T-cell (primary cell): Measurements from ENCODE around the gene RSU1. TPM values are rescaled to one million over a fixed set of nuclear protein-coding genes. Genes with fewer than 3 reads are reported as not detected.

ENCODE experiments used
- ATAC-seq, 4 experiments: fragments of 200-7000 bp in 3 of 4; fragments of 150-1000 bp in 1 of 4; cut with Tn5 transposase; replicated peaks in 1 of 4; 1 replicate in 3 of 4; 2 replicates in 1 of 4; pipeline ENCODE4 v1.10.0; 2021; ENCODE audit warnings: moderate library complexity in 3 of 4, mild to moderate bottlenecking in 2 of 4, moderate number of reproducible peaks in 1 of 4
- CTCF ChIA-PET, 2 donors: fragments of 300-600 bp; sonication (Branson Sonifier 250); formaldehyde crosslinking; loops; one replicate each; lab custom pipeline; 2022; ENCODE audit warnings: antibody characterized with exemption in 2 of 2; lab: Charles Lee
- POLR2A ChIA-PET, 2 donors: fragments of 300-600 bp; sonication (Branson Sonifier 250); formaldehyde crosslinking; loops; one replicate each; lab custom pipeline; 2022; ENCODE audit warnings: antibody characterized with exemption in 2 of 2; lab: Charles Lee
- DNase-seq, 35 experiments: peaks; one replicate each; pipeline versions ENCODE4 v3.0.0 to v3.0.0-alpha.2; 2013 to 2023
- H3K27ac ChIP-seq: one replicate; pipeline ENCODE4 v1.5.1; 2013; ENCODE audit warnings: low read length
- H3K27me3 ChIP-seq, 2 experiments: replicated peaks in 1 of 2; 1 replicate in 1 of 2; 2 replicates in 1 of 2; pipeline versions ENCODE4 v1.6.1 to v1.7.0; 2013; ENCODE audit warnings: low read length in 1 of 2, mixed read lengths in 1 of 2; ENCODE audit not compliant: control insufficient read depth in 2 of 2, insufficient read depth in 2 of 2; ENCODE audit errors: extremely low read depth in 1 of 2
- H3K36me3 ChIP-seq, 2 donors: 1 replicate in 1 of 2; 2 replicates in 1 of 2; pipeline versions ENCODE4 v1.6.1 to v1.7.0; 2013; ENCODE audit warnings: low read length in 1 of 2; ENCODE audit not compliant: control insufficient read depth in 2 of 2, insufficient read depth in 1 of 2; ENCODE audit errors: extremely low read depth in 1 of 2
- H3K4me1 ChIP-seq, 2 experiments: 1 replicate in 1 of 2; 2 replicates in 1 of 2; pipeline versions ENCODE4 v1.6.1 to v1.7.0; 2013; ENCODE audit warnings: low read length in 2 of 2, mixed read lengths in 1 of 2; ENCODE audit not compliant: insufficient read depth in 2 of 2, control insufficient read depth in 1 of 2; ENCODE audit errors: extremely low read depth in 1 of 2
- H3K4me3 ChIP-seq, 2 donors: 1 replicate in 1 of 2; 2 replicates in 1 of 2; pipeline versions ENCODE4 v1.5.1 to v1.7.0; 2013; ENCODE audit warnings: mild to moderate bottlenecking in 2 of 2, low read length in 1 of 2, moderate library complexity in 1 of 2; ENCODE audit not compliant: control insufficient read depth in 1 of 2; ENCODE audit errors: extremely low read depth in 1 of 2
- H3K9me3 ChIP-seq: 2 replicates; pipeline ENCODE4 v1.7.0; 2013
- H3K27ac Mint-ChIP-seq, 2 donors: one replicate each; pipeline ENCODE4 v1.8.0; 2020 to 2021; ENCODE audit warnings: mild to moderate bottlenecking in 2 of 2, mixed read lengths in 2 of 2
- H3K27me3 Mint-ChIP-seq, 2 donors: one replicate each; pipeline ENCODE4 v1.8.0; 2021 to 2022; ENCODE audit warnings: mixed read lengths in 2 of 2
- H3K36me3 Mint-ChIP-seq: one replicate; pipeline ENCODE4 v1.8.0; 2021; ENCODE audit warnings: mixed read lengths
- H3K4me1 Mint-ChIP-seq, 3 donors: one replicate each; pipeline ENCODE4 v1.8.0; 2020 to 2022; ENCODE audit warnings: mixed read lengths in 3 of 3, mild to moderate bottlenecking in 1 of 3
- H3K4me3 Mint-ChIP-seq, 3 donors: one replicate each; pipeline ENCODE4 v1.8.0; 2020 to 2022; ENCODE audit warnings: mild to moderate bottlenecking in 3 of 3, mixed read lengths in 3 of 3, moderate library complexity in 3 of 3
- H3K9me3 Mint-ChIP-seq, 3 donors: one replicate each; pipeline ENCODE4 v1.8.0; 2020 to 2022; ENCODE audit warnings: mixed read lengths in 3 of 3
- WGBS: methylation state at CpG from one replicate; pipeline ENCODE4 v1.1.5; 2013; ENCODE audit warnings: missing lambda C conversion rate; ENCODE audit not compliant: insufficient coverage; 5-methylcytosine and 5-hydroxymethylcytosine counted together
- total RNA-seq, 35 experiments: library from RNA in 6 of 35; stranded (reverse) in 6 of 35; fragments of 120-200 nt in 1 of 35; gene quantifications; one replicate each; pipeline versions ENCODE4 v1.2.1 to v1.2.4 and lab custom pipeline; 2013 to 2026

Gene RSU1
- total RNA-seq, 5 donors from 2014 or later (not counting 1 experiment from before 2014, with no cell fraction given), result 49.5 to 60.4 (median 58.1) TPM

GRCh38 chr10:16803464-16803863 is 13.8 kb downstream of the RSU1 start:
- no peak overlapping the region for H3K4me3 Mint-ChIP-seq
- CTCF ChIA-PET, result no interaction called here
- no peaks in the 10 kb centered on the region for H3K36me3 ChIP-seq
- H3K4me1 ChIP-seq, result no peaks in the 10 kb centered on the region
- ATAC-seq (no peak), DNase-seq (no peak)
- H3K36me3 Mint-ChIP-seq, result peaks cover 34% of the 10 kb centered on the region
- H3K27ac ChIP-seq, result no peak overlapping the region
- H3K4me1 Mint-ChIP-seq, result peaks cover 43 to 53% (median 45%) of the 10 kb centered on the region in 3 donors
- POLR2A ChIA-PET, result no interaction called here
- no peaks in the 10 kb centered on the region for H3K27me3 Mint-ChIP-seq
- no peak overlapping the region for H3K27ac Mint-ChIP-seq
- whole genome bisulfite sequencing, result no CpG with 5 or more reads among the region's 2 CpGs
- no peak overlapping the region for H3K4me3 ChIP-seq
- peaks cover 0 to 3% (median 0%) of the 10 kb centered on the region in 3 donors for H3K9me3 Mint-ChIP-seq
- H3K27me3 ChIP-seq, result no peaks in the 10 kb centered on the region
- no peaks in the 10 kb centered on the region for H3K9me3 ChIP-seq

GRCh38 chr10:16799621-16800020 is 17.6 kb downstream of the RSU1 start:
- WGBS, result no CpG with 5 or more reads among the region's 8 CpGs
- H3K9me3 Mint-ChIP-seq, result peaks cover 0 to 2% (median 0%) of the 10 kb centered on the region in 3 donors
- ATAC-seq (no peak), DNase-seq (no peak)
- H3K4me3 Mint-ChIP-seq, result no peak overlapping the region
- Histone ChIP-seq H3K4me1 (no peaks in the 10 kb centered on the region), H3K4me3 (no peak overlapping the region), H3K27ac (no peak overlapping the region), H3K9me3 (no peaks in the 10 kb centered on the region), H3K27me3 (no peaks in the 10 kb centered on the region), H3K36me3 (no peaks in the 10 kb centered on the region)
- H3K4me1 Mint-ChIP-seq, result peaks cover 51 to 70% (median 65%) of the 10 kb centered on the region in 3 donors
- H3K36me3 Mint-ChIP-seq, result peaks cover 38% of the 10 kb centered on the region
- POLR2A ChIA-PET, result no interaction called here
- CTCF ChIA-PET, result interaction anchor here in 1 of 2 donors (0.6 to 0.8 kb wide), 2 partner anchors 464 to 851 kb away, joined by 3 to 4 read pairs; no protein-coding TSS in a partner anchor
- H3K27ac Mint-ChIP-seq, result no peak overlapping the region
- no peaks in the 10 kb centered on the region for H3K27me3 Mint-ChIP-seq

- Histone ChIP-seq H3K27ac (no peak overlapping the region), H3K9me3 (no peaks in the 10 kb centered on the region), H3K36me3 (peaks cover 0 to 3% of the 10 kb centered on the region in 2 donors), H3K4me3 (no peak overlapping the region), H3K27me3 (no peaks in the 10 kb centered on the region), H3K4me1 (no peaks in the 10 kb centered on the region)
- WGBS, result 100% methylated on average over 3 of the region's 5 CpGs
- H3K4me1 Mint-ChIP-seq, result peaks cover 45 to 65% (median 55%) of the 10 kb centered on the region in 3 donors
- CTCF ChIA-PET, result interaction anchor here in 1 of 2 donors (0.5 kb wide), 1 partner anchor 31 kb away, joined by 3 read pairs; no protein-coding TSS in a partner anchor
- no peaks in the 10 kb centered on the region for H3K9me3 Mint-ChIP-seq
- H3K4me3 Mint-ChIP-seq, result no peak overlapping the region
- no peak overlapping the region for H3K27ac Mint-ChIP-seq
- H3K27me3 Mint-ChIP-seq, result no peaks in the 10 kb centered on the region
- H3K36me3 Mint-ChIP-seq, result peaks cover 40% of the 10 kb centered on the region
- DNase-seq, result no peak
- ATAC-seq, result no peak
- POLR2A ChIA-PET, result no interaction called here
These were observed 18.7 kb downstream of the RSU1 start for GRCh38 chr10:16798571-16798970.

- DNase-seq (no peak), ATAC-seq (no peak)
- Mint-ChIP-seq H3K4me3 (no peak overlapping the region), H3K36me3 (peaks cover 48% of the 10 kb centered on the region), H3K9me3 (no peaks in the 10 kb centered on the region), H3K27me3 (no peaks in the 10 kb centered on the region), H3K4me1 (peaks cover 27 to 39% (median 32%) of the 10 kb centered on the region in 3 donors), H3K27ac (no peak overlapping the region)
- Histone ChIP-seq H3K4me1 (no peaks in the 10 kb centered on the region), H3K27me3 (no peaks in the 10 kb centered on the region), H3K9me3 (no peaks in the 10 kb centered on the region), H3K4me3 (no peak overlapping the region), H3K27ac (no peak overlapping the region), H3K36me3 (peaks cover 0 to 3% of the 10 kb centered on the region in 2 donors)
- ChIA-PET CTCF (interaction anchor here (0.5 to 0.7 kb wide), 2 partner anchors 34 to 65 kb away, joined by 3 read pairs; no protein-coding TSS in a partner anchor), POLR2A (interaction anchor here in 1 of 2 donors (0.6 kb wide), 1 partner anchor 451 kb away, joined by 3 read pairs; no protein-coding TSS in a partner anchor)
- 99% methylated on average over 7 of the region's 9 CpGs for WGBS
These were observed 21.7 kb downstream of the RSU1 start for GRCh38 chr10:16795410-16796073.

- Mint-ChIP-seq H3K36me3 (peaks cover 55% of the 10 kb centered on the region), H3K9me3 (no peaks in the 10 kb centered on the region), H3K4me3 (no peak overlapping the region), H3K27ac (no peak overlapping the region), H3K27me3 (no peaks in the 10 kb centered on the region), H3K4me1 (peaks cover 20 to 36% (median 26%) of the 10 kb centered on the region in 3 donors)
- ChIA-PET CTCF (interaction anchor here in 1 of 2 donors (0.6 kb wide), 1 partner anchor 636 kb away, joined by 4 read pairs; no protein-coding TSS in a partner anchor), POLR2A (interaction anchor here in 1 of 2 donors (0.6 kb wide), 1 partner anchor 178 kb away, joined by 4 read pairs; no protein-coding TSS in a partner anchor)
- Histone ChIP-seq H3K4me1 (peaks cover 0 to 4% of the 10 kb centered on the region in 2 experiments), H3K27ac (no peak overlapping the region), H3K4me3 (no peak overlapping the region), H3K9me3 (no peaks in the 10 kb centered on the region), H3K36me3 (peaks cover 0 to 6% of the 10 kb centered on the region in 2 donors), H3K27me3 (no peaks in the 10 kb centered on the region)
- WGBS, result no CpG with 5 or more reads among the region's 1 CpG
- no peak for ATAC-seq
- DNase-seq, result no peak
These were observed 23.2 kb downstream of the RSU1 start for GRCh38 chr10:16794005-16794404.

- ChIA-PET POLR2A (no interaction called here), CTCF (no interaction called here)
- Histone ChIP-seq H3K27ac (no peak overlapping the region), H3K36me3 (peaks cover 0 to 6% of the 10 kb centered on the region in 2 donors), H3K4me3 (no peak overlapping the region), H3K27me3 (no peaks in the 10 kb centered on the region), H3K9me3 (no peaks in the 10 kb centered on the region), H3K4me1 (peaks cover 3 to 15% of the 10 kb centered on the region in 2 experiments)
- no peaks in the 10 kb centered on the region for H3K27me3 Mint-ChIP-seq
- no peak for ATAC-seq
- no peak overlapping the region for H3K27ac Mint-ChIP-seq
- no peak for DNase-seq
- WGBS, result 100% methylated on average over 4 of the region's 8 CpGs
- no peaks in the 10 kb centered on the region for H3K9me3 Mint-ChIP-seq
- no peak overlapping the region for H3K4me3 Mint-ChIP-seq
- H3K4me1 Mint-ChIP-seq, result peaks cover 31 to 40% (median 33%) of the 10 kb centered on the region in 3 donors
- H3K36me3 Mint-ChIP-seq, result peaks cover 52% of the 10 kb centered on the region
These were observed 24.5 kb downstream of the RSU1 start for GRCh38 chr10:16792675-16793074.
